ENCODE results near the gene NOS1AP. TPM values are rescaled to one million over a fixed set of nuclear protein-coding genes. Genes with fewer than 3 reads are reported as not detected.

The NOS1AP gene
- total RNA-seq, 1 donor: 0.18 TPM

GRCh38 chr1:162091681-162092524 is 22.4 kb downstream of the NOS1AP start:
- no peak for DNase-seq (ENCODE audit: low read depth)

DNA sequence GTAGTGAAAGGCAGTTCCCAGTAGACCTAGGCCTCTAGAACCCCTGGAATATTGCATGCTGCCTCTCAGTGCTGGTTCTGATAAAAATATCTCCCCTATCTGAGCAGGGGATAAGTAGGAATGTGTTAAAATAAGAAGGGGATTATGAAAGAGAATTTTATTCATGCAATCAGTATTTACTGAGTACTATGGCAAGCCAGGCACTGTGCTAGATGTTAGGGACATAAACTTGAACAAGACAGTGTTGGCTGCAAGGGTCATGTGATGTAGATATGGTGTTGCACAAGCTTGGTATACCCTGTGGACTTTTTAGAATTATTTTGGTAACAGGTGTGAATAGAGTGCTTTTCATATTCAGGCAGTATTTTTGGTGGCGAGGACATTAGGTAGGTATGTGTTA is 23.6 kb downstream of the NOS1AP start:
- TF ChIP-seq CTCF (IDR thresholded peaks at IDR 0.05; ENCODE audit: insufficient read depth, low read length): no peak
- DNase-seq (ENCODE audit: low read depth): no peak

More at GRCh38 chr1:162091681-162092524, 22.4 kb downstream of the NOS1AP start:
- no peak overlapping the region for H3K4me3 ChIP-seq (ENCODE audit: low read depth, low read length)
- TF ChIP-seq CTCF (IDR thresholded peaks at IDR 0.05; ENCODE audit: insufficient read depth, low read length): no peak

DNA sequence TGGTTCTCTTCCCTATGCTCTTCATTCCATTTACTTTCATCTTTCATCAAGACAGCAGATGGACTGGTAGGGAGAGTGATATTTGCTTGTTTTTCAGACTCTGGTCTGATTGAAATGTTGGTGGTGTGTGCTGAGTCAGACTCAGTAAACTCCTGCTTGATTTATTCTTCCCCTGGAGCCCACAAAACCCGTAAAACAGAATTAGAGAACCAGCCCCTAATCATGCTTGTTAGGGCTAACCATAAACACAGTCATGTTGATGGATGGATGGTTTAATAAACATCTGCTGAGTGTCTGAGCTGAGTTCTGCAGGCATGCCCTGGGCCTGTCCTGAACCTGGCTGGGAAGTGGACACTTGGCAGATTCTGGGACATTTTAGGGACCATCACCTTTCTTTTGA is 24.8 kb downstream of the NOS1AP start:
- TF ChIP-seq CTCF (IDR thresholded peaks at IDR 0.05; ENCODE audit: insufficient read depth, low read length): no peak
- no peak for DNase-seq (ENCODE audit: low read depth)
- no peak overlapping the region for H3K4me3 ChIP-seq (ENCODE audit: low read depth, low read length)

More for the DNA sequence above, 23.6 kb downstream of the NOS1AP start:
- H3K4me3 ChIP-seq (ENCODE audit: low read depth, low read length): no peak overlapping the region

DNA sequence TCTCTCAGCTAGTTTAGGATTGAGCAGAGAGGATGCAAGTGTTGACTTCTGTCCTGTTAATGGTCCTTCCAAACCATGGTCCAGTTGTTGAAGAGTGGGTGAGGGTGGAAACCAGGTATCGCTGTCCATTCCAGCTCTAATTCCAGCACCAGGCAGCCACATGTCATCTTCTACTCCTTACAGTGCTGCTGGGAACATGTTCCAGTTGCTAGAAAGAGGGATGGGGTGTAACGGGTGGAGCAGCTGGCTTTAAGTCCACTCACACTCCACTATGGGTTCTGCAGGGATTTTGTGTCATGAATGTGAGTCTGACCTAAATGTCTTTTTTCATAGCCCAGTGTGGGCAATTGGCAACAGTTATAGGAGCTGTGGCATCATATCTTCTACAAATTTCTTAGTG is 25.2 kb downstream of the NOS1AP start:
- no peak overlapping the region for H3K4me3 ChIP-seq (ENCODE audit: low read depth, low read length)
- no peak for TF ChIP-seq CTCF (IDR thresholded peaks at IDR 0.05; ENCODE audit: insufficient read depth, low read length)
- no peak for DNase-seq (ENCODE audit: low read depth)

- TF ChIP-seq CTCF (IDR thresholded peaks at IDR 0.05; ENCODE audit: insufficient read depth, low read length): no peak
- peak; percentile 23 for DNase-seq (ENCODE audit: low read depth)
- H3K4me3 ChIP-seq (ENCODE audit: low read depth, low read length): no peak overlapping the region
These were observed 38.4 kb downstream of the NOS1AP start for GRCh38 chr1:162107911-162108310.

GRCh38 chr1:162108426-162108825 is 38.9 kb downstream of the NOS1AP start:
- no peak for TF ChIP-seq CTCF (IDR thresholded peaks at IDR 0.05; ENCODE audit: insufficient read depth, low read length)
- no peak for DNase-seq (ENCODE audit: low read depth)
- H3K4me3 ChIP-seq (ENCODE audit: low read depth, low read length): no peak overlapping the region

Data from fibroblast of the aortic adventitia (primary cell).